GM18873 (cell line): Measurements from ENCODE around the gene MDM4.
A peak's percentile ranks its signal among the peaks of the same experiment; 100 is the strongest.
"Not testable (repeated sequence)": the region's sequence is repeated elsewhere in the genome, so short reads cannot be mapped to it uniquely, and the experiment has no call there.

Experiments
- ATAC-seq: cut with Tn5 transposase; IDR thresholded peaks from one replicate; pipeline ENCODE4 v1.9.1; 2021; ENCODE audit warnings: mild to moderate bottlenecking, moderate library complexity, moderate number of reproducible peaks; ENCODE audit not compliant: unreplicated experiment, low FRiP score

MDM4 gene

DNA sequence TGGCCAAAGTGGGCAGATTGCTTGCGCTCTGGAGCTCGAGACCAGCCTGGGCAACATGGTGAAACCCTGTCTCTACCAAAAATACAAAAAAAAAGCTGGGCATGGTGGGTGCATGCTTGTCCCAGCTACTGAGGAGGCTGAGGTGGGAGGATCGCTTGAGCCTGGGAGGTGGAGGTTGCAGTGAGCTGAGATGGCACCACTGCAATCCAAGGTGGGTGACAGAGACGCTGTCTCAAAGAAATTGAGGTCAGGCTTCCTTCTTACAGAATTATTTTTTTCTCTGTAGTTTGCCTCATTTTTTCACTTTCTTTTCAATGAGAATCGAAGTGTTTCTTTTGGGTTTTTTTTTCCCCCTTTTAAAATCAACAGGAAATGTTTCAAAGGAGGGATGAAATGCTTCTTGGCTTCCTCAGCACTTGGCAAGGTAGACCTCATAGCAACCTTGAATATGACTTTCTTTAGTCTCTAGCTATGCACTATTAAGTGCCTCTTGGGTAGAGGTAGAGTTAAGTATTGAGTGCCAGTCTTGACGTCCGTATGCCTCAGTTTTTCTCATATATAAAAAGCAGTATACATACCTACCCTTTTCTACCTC lies 40.3 kb downstream of the MDM4 start:
- no peak for ATAC-seq

GRCh38 chr1:204558467-204558866 lies 42.3 kb downstream of the MDM4 start:
- ATAC-seq, result no peak

DNA sequence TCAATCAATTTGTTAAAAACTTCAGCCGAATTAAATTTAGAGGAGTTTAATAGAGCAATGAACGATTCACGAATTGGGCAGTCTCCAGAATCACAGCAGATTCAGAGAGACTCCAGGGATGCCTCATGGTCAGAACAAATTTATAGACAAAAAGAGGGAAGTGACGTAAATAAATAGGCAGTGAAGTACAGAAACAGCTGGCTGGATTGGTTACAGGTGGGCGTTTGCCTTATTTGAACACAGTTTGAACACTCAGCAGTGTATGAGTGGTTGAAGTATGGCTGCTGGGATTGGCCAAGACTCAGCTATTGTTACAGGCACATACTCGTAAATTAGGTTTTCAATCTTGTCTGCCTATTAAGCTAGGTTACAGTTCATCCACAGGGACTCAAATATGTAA lies 43.8 kb downstream of the MDM4 start:
- ATAC-seq, result not testable (repeated sequence)

DNA sequence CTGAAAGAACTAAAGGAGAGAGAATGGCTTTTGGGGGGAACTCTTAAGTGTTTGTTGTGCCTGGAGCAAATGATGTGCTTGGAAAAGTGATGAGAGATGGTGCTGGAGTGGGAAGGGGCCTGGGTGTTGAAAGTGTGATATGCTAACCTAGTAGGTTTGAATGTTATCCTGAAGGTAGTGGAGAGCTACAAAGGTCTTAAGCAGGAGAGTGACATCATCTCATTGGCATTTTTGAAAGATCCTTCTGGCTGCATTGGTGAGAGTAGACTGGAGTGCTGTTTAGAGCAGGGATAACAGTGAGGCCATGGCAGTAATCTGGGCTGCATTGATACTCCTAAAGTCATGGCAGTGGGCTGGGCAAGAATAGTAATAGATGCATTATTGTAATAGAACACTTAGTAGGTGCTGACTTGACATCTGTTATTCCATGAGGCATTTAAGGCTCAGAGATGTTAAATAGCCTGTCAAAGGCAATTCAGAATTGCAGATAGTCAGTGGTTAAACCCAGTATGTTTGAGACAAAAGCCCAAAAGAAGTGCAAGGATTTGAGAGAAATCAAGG lies 44.5 kb downstream of the MDM4 start:
- no peak for ATAC-seq

GRCh38 chr1:204562075-204562990 lies 46.1 kb downstream of the MDM4 start:
- no peak for ATAC-seq

- ATAC-seq, result no peak
Measured at GRCh38 chr1:204563307-204563706, 47.1 kb downstream of the MDM4 start.

DNA sequence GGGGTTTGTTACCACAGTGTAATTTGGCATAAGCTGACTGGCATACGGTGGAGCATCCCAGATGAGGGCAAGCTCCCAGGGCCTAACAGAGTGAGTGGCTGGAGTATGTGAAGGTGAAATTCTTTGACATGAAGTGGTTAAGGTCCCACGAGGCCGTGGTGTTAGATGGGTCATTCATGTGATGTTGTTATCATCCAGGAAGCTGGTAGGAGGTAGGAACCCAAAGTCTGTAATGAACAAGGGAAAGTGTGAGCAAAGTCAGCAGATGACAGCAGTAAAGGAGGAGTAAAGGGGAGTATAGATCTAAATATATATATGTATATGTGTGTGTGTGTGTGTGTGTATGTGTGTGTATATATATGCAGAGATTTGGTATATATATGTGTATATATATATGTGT lies 47.6 kb downstream of the MDM4 start:
- no peak for ATAC-seq

DNA sequence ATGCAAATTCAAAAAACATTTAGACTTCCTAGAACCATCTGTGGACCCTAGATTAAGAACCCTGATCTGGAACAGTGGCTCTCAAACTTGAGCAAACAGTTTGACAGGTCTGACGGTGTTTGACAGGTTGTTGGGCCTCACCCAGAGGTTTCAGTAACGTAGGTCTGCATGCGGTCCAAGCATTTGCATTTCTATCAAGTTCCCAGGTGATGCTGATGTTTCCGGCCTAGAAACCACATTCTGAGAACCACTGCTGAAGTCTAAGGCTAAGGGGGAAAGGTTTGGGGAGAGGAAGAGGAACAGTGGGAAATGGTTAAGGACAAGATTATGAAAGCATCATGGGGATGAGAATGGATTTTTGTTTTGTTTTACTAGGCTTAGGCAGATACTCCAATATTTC lies 48.6 kb downstream of the MDM4 start:
- ATAC-seq, result peak; percentile 79

- no peak for ATAC-seq
Measured at GRCh38 chr1:204565617-204566582, 49.7 kb downstream of the MDM4 start.

GRCh38 chr1:204566583-204566955 lies 50.4 kb downstream of the MDM4 start:
- ATAC-seq, result no peak

GRCh38 chr1:204567071-204567470 lies 50.9 kb downstream of the MDM4 start:
- no peak for ATAC-seq

DNA sequence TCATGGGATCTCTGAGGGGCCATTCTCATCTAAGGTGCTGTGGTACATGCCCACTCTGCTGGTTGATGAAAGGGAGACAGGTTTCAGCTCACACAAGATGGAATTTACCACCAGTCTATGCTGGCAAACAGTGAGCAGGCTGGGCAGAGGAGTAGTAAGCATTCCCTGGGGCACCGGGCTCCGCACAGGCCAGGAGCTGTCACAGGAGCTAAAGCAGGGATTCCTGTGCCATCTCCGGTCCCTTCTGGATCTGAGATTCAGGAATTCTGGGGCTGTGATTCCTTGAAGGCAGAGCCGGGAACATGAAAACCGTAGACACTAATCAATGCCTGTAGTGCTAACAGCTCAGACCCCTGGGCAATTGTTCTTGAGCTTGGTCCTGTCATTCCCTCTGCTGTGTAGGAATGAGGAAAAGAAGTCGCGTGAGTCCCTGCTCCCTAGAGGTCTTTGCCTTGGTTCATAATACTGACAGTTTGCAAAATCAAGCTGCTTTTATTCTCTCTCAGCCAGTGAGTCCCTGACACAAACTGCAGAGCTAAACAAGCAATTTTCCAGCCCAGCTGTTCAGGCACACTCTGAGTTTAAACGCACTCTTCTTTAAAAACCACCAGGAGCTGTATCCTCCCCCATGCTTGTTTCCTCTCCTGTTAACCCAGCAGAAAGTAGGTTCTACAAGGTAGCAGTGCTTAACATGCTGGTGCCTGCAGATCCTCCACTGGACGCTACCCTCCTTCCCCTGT lies 52.5 kb downstream of the MDM4 start:
- no peak for ATAC-seq

- ATAC-seq, result no peak
Measured at GRCh38 chr1:204569478-204569877, 53.3 kb downstream of the MDM4 start.

- not testable (repeated sequence) for ATAC-seq
Measured at GRCh38 chr1:204570021-204570420, 53.8 kb downstream of the MDM4 start.

GRCh38 chr1:204571128-204571527 lies 54.9 kb downstream of the MDM4 start:
- no peak for ATAC-seq

GRCh38 chr1:204571631-204572030 lies 55.4 kb downstream of the MDM4 start:
- no peak for ATAC-seq

GRCh38 chr1:204572923-204573922 lies 57.0 kb downstream of the MDM4 start:
- ATAC-seq, result no peak

- no peak for ATAC-seq
Measured at GRCh38 chr1:204574016-204574864, 58.0 kb downstream of the MDM4 start.
